Glutamatergic neuron (in vitro differentiated cells): ENCODE results near the gene RHOF. TPM values are rescaled to one million over a fixed set of nuclear protein-coding genes. Genes with fewer than 3 reads are reported as not detected.
"Not testable (repeated sequence)": the region's sequence is repeated elsewhere in the genome, so short reads cannot be mapped to it uniquely, and the experiment has no call there.

Source experiments
- DNase-seq: peaks from one replicate; pipeline ENCODE4 v3.0.0; 2022
- H3K27ac Mint-ChIP-seq: one replicate; pipeline ENCODE4 v1.8.0; 2020; ENCODE audit warnings: mild to moderate bottlenecking, mixed read lengths, inconsistent platforms; ENCODE audit not compliant: unreplicated experiment
- H3K27me3 Mint-ChIP-seq: one replicate; pipeline ENCODE4 v1.8.0; 2020; ENCODE audit warnings: mild to moderate bottlenecking, moderate library complexity, mixed read lengths, inconsistent platforms; ENCODE audit not compliant: unreplicated experiment
- H3K36me3 Mint-ChIP-seq: one replicate; pipeline ENCODE4 v1.8.0; 2020; ENCODE audit warnings: mild to moderate bottlenecking, mixed read lengths, inconsistent platforms; ENCODE audit not compliant: unreplicated experiment
- H3K4me1 Mint-ChIP-seq: one replicate; pipeline ENCODE4 v1.8.0; 2020; ENCODE audit warnings: mild to moderate bottlenecking, low read depth, mixed read lengths, inconsistent platforms; ENCODE audit not compliant: unreplicated experiment
- H3K4me3 Mint-ChIP-seq: one replicate; pipeline ENCODE4 v1.8.0; 2020; ENCODE audit warnings: mild to moderate bottlenecking, mixed read lengths, inconsistent platforms; ENCODE audit not compliant: unreplicated experiment
- H3K9me3 Mint-ChIP-seq: one replicate; pipeline ENCODE4 v1.8.0; 2020; ENCODE audit warnings: mild to moderate bottlenecking, moderate library complexity, mixed read lengths, inconsistent platforms; ENCODE audit not compliant: unreplicated experiment
- CTCF ChIP-seq: fragments of 200-600 bp; sonication (generic); IDR thresholded peaks from one replicate; pipeline ENCODE4 v1.5.0; 2021; ENCODE audit not compliant: partially characterized antibody, unreplicated experiment
- total RNA-seq: library from RNA; stranded (reverse); fragmentation: NEBNext Ultra II Directional; extraction: Animal tissue kit (Norgen Biotek cat#: 25700); gene quantifications from one replicate; pipeline ENCODE4 v1.2.1, GENCODE V29; 2021; ENCODE audit not compliant: unreplicated experiment

The RHOF gene
- total RNA-seq, 1 donor from 2014 or later = 31.1 TPM

DNA sequence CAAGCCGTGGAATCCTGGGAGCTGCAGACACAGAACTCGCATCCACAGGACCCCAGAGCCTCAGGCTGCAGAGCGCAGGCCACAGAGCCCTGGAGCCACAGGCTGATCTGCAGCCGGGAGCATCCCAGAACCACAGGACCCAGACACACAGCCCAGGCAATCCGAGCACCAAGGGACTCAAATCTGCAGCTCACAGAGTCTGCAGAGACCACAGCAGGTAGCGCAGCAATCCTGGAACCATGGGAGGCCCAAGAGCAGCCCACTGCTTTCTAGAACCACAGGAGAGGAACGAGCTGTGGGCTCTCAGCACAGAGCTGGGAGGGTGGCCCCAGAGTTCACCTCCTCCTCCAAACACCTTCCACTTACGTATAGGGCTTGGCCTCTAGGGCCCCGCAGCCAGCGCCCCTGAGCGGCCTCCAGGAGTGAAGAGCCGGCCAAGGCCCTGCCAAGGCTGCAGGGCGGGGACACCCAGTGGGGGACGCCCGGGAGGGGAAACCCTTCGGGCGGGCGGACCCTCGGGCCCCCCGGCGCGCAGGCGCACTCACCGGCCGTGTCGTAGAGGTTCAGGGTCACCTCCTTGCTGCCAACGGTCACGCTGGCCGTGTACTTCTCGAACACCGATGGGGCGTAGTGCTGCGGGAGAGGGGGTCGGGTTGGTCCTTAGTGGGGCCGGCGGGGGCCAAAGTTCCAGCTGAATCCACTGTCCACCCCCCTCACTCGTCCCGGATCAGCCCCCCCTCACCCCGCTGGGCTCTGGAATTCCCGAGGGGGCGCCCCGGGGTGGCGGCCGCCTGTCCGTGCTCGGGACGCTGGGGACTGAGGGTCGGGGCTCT, 665 bp downstream of the RHOF start:
- Mint-ChIP-seq H3K36me3 (no peaks in the 10 kb centered on the region), H3K27ac (no peak overlapping the region)

DNA sequence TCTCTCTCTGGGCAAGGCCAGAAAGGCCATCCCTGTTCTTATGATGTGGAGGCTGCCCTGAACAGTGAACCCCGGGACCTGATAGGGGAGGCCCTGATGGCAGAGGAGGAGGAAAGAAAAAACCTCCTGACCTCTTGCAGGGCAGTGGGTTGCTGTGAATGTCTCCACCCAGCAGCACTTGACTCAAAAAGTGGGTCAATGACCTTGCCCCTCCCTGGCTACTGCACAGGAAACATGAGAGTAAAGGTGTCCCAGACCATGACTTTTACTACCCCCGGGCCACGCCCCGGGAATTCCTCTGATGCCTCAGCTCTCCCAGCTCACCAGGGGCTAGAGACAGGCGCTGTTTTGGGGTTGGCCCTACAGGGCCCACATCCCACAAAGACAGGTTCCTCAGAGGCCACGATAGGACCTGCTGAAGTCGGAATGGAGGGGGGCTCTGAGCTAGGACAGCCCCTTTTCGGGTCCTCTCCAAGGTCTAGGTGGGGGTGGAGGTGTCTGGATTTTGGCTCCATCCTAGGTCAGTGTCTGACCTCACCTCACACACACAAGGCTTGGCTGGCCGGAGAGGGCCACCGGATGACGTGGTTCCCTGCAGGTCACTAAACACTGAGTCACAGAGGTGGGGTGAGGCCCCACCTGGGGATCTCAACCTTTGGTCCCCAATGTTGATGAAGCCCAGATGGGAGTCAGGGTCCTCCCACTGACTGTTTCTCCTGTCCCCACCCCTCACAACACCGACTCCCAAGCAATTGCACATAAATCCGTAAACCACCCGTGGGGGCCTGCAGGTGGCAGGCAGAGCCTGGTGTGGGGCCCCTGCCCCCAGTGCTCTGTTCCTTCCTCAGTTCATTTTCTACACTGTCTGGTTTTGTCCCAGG, 1.6 kb downstream of the RHOF start:
- peak overlapping the region; percentile 76 for H3K4me3 Mint-ChIP-seq
- peaks cover 22% of the 10 kb centered on the region for H3K27me3 Mint-ChIP-seq
- H3K4me1 Mint-ChIP-seq = peaks cover 12% of the 10 kb centered on the region
- H3K27ac Mint-ChIP-seq = no peak overlapping the region
- no peak for TF ChIP-seq CTCF
- H3K36me3 Mint-ChIP-seq = no peaks in the 10 kb centered on the region
- H3K9me3 Mint-ChIP-seq = peaks cover 17% of the 10 kb centered on the region
- no peak for DNase-seq

More for the DNA sequence above, 665 bp downstream of the RHOF start:
- Mint-ChIP-seq H3K4me1 (peaks cover 16% of the 10 kb centered on the region), H3K27me3 (peaks cover 25% of the 10 kb centered on the region), H3K9me3 (peaks cover 24% of the 10 kb centered on the region), H3K4me3 (peak overlapping the region; percentile 76)
- TF ChIP-seq CTCF = no peak
- DNase-seq = no peak

- Mint-ChIP-seq H3K27me3 (peaks cover 21% of the 10 kb centered on the region), H3K9me3 (peaks cover 21% of the 10 kb centered on the region), H3K4me1 (peaks cover 12% of the 10 kb centered on the region)
- not testable (repeated sequence) for H3K27ac Mint-ChIP-seq, H3K36me3 Mint-ChIP-seq, H3K4me3 Mint-ChIP-seq, DNase-seq
Observed at GRCh38 chr12:121790785-121791184, 2.7 kb downstream of the RHOF start.

DNA sequence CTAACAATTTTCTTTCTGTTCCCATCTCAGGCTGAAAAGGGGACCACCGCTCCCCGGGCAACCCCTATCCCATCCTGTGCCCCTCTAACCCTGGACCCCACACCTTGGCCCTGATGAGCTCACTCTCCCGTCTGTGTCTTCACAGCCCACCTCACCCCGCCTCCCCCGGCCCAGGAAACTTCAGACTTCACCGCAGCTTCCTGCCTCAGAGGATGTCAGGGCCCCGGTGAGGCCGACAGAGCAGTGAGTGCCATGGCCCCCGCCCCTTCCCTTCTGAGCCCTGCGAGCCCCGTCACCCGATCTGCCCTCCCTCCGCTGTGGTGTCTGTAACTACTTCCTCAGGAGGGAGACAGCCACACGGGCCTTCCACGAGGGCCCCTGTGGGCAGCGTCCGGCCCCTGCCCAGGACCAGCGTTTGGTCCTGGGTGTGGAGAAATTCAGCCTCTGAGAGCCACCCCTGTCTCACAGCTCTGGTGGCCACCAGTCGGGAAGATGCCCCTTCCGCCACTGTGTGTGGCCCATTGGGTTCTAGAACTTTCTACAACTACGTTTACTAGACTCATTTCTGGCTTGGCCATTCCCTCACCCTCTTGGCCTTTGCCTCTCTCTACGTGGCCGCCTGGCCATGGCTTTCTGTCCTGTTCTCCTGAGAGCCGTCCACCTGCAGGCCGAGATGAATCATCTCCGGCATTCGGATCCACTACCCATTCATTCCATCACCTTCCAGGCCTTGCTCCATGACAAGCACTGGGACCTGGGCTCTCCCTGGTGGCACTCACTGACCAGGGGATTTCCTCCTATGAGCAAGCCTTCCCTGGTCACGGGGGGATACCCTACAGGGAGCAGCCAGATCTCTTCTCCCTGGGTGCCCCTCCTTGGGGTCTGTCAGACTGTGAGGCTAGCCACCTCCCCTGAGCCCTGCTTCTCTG, 3.4 kb downstream of the RHOF start:
- H3K4me1 Mint-ChIP-seq = peaks cover 9% of the 10 kb centered on the region
- no peak for TF ChIP-seq CTCF
- peaks cover 19% of the 10 kb centered on the region for H3K9me3 Mint-ChIP-seq
- DNase-seq = no peak
- H3K27me3 Mint-ChIP-seq = peaks cover 18% of the 10 kb centered on the region
- H3K36me3 Mint-ChIP-seq = no peaks in the 10 kb centered on the region
- H3K27ac Mint-ChIP-seq = peak overlapping the region; percentile 28
- no peak overlapping the region for H3K4me3 Mint-ChIP-seq

- H3K4me3 Mint-ChIP-seq = no peak overlapping the region
- H3K27me3 Mint-ChIP-seq = peaks cover 14% of the 10 kb centered on the region
- no peak for TF ChIP-seq CTCF
Observed at GRCh38 chr12:121789233-121789781, 4.2 kb downstream of the RHOF start.

More at GRCh38 chr12:121789233-121789781, 4.2 kb downstream of the RHOF start:
- Mint-ChIP-seq H3K9me3 (peaks cover 16% of the 10 kb centered on the region), H3K27ac (peak overlapping the region; percentile 28), H3K36me3 (no peaks in the 10 kb centered on the region), H3K4me1 (peaks cover 6% of the 10 kb centered on the region)
- no peak for DNase-seq
